AG04449 (cell line): ENCODE results near the gene AIP.

Experiments
- CTCF ChIA-PET: fragments of 350-600 bp; formaldehyde crosslinking; extraction: SDS; loops from one replicate; lab custom pipeline; 2021; ENCODE audit warnings: antibody characterized with exemption; lab: Yijun Ruan, JAX
- POLR2A ChIA-PET: fragments of 400-600, 350-600 bp; formaldehyde crosslinking; extraction: SDS; loops from one replicate; lab custom pipeline; 2020; ENCODE audit warnings: antibody characterized with exemption, inconsistent platforms; lab: Yijun Ruan, JAX
- DNase-seq: peaks from one replicate; pipeline ENCODE4 v3.0.0-alpha.2; 2010; ENCODE audit warnings: low read depth, low spot score
- H3K4me3 ChIP-seq: 2 replicates; pipeline ENCODE4 v1.5.1; 2011; ENCODE audit warnings: low read depth, mild to moderate bottlenecking, control low read depth, low read length
- TF ChIP-seq, protein P1 (sequence below): IDR thresholded peaks from one replicate; pipeline ENCODE4 v1.5.1; 2011; ENCODE audit warnings: mild to moderate bottlenecking, moderate library complexity, low read length, control low read depth, inconsistent platforms; ENCODE audit not compliant: insufficient read depth; ENCODE audit errors: missing control alignments

Gene AIP

DNA sequence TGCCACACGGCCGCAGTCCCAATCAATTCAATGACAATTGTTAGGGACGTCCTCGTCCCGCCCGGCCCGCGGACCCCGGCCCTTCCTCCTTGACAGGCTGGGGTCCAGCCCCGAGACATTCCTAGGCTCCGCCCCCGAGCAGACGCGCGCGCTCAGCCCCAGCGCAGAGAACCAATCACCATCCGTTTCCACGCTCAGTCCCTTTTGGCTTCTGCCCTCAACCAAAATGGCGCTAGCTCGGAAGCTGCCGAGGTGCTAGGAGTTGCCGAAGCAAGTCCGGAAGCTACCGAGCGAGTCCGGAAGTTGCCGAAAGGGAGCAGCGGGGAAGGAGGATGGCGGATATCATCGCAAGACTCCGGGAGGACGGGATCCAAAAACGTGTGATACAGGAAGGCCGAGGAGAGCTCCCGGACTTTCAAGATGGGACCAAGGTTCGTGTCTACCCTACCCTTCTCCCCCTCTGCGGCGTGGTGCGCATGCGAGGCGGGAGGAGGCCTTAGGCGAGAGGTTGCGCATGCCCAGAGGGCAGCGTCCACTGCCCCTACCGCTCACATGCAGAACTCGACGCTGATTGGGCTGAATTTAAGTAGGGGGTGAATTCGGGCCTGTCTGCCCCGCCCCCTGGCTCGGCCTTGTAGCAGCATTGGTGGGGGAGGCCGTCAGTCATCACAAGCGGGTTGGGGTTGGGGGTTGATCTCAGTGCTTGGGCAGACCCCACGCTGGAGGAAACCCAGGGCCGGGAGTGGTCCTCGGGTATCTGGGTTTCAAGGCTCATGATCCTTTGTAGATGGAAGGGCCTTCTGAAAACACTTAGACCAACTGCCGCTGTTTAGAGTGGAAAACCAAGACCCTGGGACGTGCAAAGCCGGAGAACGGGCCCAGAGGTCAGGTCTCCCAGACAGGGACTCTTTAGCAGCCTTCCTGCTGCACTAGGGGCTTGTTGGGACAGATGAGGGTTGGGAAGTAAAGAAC, at the start of gene AIP:
Gene AIP, plus strand, starts transcription at position 200 of the 972 bp plus-strand sequence. Its CDS starts 133 bp downstream, at position 333.
- peak within 1 kb of the TSS; percentile 79 for H3K4me3 ChIP-seq
- TF ChIP-seq, protein P1, sequence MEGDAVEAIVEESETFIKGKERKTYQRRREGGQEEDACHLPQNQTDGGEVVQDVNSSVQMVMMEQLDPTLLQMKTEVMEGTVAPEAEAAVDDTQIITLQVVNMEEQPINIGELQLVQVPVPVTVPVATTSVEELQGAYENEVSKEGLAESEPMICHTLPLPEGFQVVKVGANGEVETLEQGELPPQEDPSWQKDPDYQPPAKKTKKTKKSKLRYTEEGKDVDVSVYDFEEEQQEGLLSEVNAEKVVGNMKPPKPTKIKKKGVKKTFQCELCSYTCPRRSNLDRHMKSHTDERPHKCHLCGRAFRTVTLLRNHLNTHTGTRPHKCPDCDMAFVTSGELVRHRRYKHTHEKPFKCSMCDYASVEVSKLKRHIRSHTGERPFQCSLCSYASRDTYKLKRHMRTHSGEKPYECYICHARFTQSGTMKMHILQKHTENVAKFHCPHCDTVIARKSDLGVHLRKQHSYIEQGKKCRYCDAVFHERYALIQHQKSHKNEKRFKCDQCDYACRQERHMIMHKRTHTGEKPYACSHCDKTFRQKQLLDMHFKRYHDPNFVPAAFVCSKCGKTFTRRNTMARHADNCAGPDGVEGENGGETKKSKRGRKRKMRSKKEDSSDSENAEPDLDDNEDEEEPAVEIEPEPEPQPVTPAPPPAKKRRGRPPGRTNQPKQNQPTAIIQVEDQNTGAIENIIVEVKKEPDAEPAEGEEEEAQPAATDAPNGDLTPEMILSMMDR, result peak; percentile 24
- peak; percentile 79 for DNase-seq
- ChIA-PET CTCF (interaction anchor here (0.7 to 1.0 kb wide), 4 partner anchors 14 to 134 kb away, joined by 3 to 4 read pairs (median 3); partner anchors contain the start of genes PITPNM1 and TMEM134), POLR2A (interaction anchor here (0.6 to 1.0 kb wide), 3 partner anchors 8 to 109 kb away, joined by 3 to 7 read pairs (median 5); partner anchors contain the start of genes CLCF1 and PPP1CA)

DNA sequence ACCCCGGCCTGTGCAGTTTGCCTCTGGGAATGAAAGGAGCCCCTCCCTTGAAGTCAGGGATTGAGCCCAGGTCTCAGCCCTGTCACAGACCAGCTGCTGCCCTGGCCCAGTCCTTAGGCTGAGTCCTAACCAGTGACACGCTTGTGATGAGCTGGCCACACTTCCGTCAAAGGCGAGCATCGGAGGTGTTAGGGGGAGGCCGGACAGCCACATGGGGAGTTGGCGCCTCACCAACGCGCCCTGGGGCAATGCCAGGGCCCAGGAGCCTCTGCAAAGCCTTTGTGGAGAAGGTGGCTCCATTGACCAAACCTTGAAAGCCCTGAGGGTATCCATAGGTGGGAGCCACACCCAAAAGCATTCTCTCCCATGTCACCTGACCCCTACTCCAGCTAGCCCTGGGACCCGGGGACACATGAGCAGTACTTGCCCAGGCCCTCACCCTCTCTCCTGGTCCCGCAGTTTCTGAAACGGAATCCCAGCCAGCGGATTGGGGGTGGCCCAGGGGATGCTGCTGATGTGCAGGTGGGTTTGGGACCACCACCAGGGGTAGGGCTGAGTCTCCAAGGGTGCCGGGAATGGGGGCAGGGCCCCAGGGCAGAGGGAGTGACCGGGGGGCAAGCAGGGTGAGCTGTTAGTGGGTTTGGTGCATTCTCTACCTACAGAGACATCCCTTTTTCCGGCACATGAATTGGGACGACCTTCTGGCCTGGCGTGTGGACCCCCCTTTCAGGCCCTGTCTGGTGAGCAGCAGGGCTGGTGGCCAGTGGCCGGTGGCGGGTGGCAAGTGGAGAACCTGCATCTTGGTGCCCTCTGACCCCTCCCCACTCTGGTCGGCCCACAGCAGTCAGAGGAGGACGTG, 49.1 kb upstream of the AIP start:
- POLR2A ChIA-PET, result no interaction called here
- TF ChIP-seq, protein P1, result no peak
- no peak for DNase-seq
- CTCF ChIA-PET, result no interaction called here
- H3K4me3 ChIP-seq, result no peak overlapping the region

DNA sequence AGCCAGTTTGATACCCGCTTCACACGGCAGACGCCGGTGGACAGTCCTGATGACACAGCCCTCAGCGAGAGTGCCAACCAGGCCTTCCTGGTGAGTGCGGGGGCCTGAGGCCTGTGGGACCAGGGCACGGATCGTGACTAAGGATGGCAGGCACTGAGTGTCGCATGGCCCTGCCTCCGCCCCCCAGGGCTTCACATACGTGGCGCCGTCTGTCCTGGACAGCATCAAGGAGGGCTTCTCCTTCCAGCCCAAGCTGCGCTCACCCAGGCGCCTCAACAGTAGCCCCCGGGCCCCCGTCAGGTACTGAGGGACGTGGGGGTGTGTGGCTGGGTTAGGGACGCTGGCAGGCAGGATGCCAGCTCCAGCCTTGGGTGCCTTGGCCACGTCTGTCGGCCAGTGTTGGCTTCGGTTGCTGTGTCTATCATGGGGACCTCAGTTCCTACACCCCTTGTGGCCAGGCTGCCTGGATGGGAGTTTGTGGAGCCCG, 48.4 kb upstream of the AIP start:
- TF ChIP-seq, protein P1, result no peak
- DNase-seq, result no peak
- CTCF ChIA-PET, result no interaction called here
- POLR2A ChIA-PET, result no interaction called here
- H3K4me3 ChIP-seq, result no peak overlapping the region

DNA sequence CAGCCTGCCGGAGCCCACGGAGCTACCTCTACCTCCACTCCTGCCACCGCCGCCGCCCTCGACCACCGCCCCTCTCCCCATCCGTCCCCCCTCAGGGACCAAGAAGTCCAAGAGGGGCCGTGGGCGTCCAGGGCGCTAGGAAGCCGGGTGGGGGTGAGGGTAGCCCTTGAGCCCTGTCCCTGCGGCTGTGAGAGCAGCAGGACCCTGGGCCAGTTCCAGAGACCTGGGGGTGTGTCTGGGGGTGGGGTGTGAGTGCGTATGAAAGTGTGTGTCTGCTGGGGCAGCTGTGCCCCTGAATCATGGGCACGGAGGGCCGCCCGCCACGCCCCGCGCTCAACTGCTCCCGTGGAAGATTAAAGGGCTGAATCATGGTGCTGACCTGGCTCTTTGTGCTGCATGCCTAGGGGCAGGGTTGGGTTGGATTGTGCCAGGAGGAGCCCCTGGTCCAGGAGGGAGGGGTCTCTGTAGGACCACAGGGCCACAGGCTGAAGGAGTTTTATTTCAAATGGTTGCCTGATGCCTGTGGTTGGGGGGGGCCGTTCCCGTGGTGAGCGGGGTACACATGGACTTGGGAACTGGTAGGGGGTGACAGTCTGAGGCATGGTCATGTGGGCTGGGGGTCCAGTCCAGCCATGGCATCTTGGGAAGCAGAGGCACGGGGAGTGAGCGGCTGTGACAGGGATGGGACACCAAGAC, 47.6 kb upstream of the AIP start:
- ChIA-PET POLR2A (no interaction called here), CTCF (no interaction called here)
- DNase-seq, result no peak
- TF ChIP-seq, protein P1, result no peak
- no peak overlapping the region for H3K4me3 ChIP-seq

DNA sequence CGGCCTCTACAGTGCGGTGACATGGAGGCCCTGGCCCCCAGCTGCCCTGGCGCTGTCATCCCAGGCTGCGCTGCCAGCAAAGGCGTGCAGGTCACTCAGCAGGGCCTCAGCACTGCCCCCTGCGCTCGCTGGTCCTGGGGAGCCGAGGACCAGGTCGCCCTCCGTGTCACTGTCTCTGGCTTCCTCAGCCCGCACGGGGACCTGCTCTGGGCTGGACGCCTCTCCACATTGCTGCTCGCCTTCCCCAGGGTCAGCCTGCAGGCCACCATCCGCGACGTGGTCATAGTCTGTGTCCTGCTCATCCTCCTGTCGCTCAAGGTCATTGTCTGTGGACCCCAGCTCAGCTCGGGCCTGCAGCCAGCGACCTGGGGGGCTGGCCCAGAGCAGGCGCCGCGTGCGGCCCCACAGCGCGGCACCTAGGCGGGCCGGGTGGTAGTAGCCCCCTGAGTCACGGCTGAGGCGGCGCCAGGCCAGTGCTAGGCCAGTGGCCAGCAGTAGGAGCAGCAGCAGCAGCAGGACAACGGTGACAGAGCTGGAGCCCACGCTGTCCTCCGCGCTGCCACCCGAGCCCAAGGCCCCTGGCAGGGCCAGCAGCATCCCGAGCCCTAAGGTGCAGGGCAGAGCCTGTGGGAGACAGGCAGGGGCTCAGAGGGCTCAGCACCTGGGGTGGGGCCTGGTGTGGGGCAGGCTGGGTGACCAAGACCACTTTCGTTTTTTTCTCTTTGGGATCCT, 46.9 kb upstream of the AIP start:
- POLR2A ChIA-PET, result no interaction called here
- CTCF ChIA-PET, result no interaction called here
- no peak overlapping the region for H3K4me3 ChIP-seq
- TF ChIP-seq, protein P1, result no peak
- no peak for DNase-seq
